T follicular helper cell (primary cell): Measurements from ENCODE around the gene SIN3B.

Experiments used
- DNase-seq: peaks from one replicate; pipeline ENCODE4 v3.0.0-alpha.2; 2020; ENCODE audit warnings: low read depth

SIN3B gene

DNA sequence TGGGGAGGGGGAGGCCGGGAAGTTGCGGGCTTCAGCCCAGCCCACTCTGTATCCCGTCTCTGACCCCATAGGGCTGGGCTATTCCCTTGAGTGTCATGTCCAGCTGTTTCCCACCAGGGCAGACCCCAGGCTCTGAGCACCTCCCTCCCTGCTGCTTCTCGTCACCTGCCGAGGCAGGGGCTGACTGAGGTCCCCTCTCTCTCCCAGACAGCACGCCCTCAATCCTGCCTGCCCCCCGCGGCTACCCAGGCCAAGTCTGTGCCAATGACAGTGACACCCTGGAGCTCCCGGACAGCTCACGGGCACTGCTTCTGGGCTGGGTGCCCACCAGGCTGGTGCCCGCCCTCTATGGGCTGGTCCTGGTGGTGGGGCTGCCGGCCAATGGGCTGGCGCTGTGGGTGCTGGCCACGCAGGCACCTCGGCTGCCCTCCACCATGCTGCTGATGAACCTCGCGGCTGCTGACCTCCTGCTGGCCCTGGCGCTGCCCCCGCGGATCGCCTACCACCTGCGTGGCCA lies 60.2 kb downstream of the SIN3B start:
- DNase-seq: no peak

DNA sequence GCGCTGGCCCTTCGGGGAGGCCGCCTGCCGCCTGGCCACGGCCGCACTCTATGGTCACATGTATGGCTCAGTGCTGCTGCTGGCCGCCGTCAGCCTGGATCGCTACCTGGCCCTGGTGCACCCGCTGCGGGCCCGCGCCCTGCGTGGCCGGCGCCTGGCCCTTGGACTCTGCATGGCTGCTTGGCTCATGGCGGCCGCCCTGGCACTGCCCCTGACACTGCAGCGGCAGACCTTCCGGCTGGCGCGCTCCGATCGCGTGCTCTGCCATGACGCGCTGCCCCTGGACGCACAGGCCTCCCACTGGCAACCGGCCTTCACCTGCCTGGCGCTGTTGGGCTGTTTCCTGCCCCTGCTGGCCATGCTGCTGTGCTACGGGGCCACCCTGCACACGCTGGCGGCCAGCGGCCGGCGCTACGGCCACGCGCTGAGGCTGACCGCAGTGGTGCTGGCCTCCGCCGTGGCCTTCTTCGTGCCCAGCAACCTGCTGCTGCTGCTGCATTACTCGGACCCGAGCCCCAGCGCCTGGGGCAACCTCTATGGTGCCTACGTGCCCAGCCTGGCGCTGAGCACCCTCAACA lies 60.8 kb downstream of the SIN3B start:
- no peak for DNase-seq

GRCh38 chr19:16890461-16891184 lies 61.4 kb downstream of the SIN3B start:
- DNase-seq: no peak

DNA sequence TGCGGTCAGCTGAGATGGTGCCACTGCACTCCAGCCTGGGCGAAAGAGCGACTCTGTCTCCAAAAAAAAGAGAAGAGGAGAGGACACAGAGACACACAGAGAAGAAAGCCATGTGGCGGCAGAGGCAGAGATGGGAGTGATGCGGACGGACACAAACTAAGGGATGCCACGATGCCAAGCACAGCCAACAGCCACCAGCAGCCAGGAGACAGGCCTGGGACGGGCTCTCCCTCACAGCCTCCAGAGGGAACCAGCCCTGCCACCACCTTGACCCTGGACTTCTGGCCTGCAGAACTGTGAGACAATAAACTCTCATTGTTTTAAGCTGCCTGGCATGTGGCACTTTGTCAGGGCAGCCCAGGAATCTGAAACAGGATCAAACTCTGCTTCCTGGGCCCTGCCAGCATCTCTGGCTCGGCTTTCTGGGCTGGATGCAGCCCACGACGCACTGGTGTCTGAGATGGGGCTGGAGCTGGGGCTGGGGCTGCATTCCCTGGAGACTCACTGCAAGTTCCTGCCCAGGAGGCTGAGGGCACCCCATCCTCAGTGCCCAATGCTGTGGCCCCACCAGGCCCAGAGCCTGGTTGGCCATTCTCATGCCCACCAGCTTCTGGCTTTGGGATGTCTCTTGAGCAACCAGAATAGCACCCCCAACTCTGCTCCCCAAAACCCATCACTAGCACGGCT lies 62.6 kb downstream of the SIN3B start:
- no peak for DNase-seq

DNA sequence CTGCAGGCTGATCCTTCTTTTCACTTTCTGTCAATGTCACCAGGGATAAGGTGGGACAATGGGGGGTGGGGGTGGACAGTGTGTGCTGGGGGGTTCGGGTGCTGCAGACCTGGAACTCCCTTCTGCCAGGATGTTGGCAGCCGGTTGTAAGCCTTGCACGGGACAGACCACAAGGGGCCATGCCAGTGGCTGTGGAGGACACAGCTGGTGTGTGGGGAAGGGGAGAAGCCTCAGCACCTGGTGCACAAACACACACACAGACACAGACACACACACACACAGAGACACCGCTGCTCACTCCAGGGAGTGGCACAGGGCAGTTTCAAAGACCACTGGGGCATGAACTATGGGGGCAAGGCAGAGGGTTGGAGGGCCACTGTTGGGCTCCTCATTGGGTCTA lies 63.2 kb downstream of the SIN3B start:
- no peak for DNase-seq

DNA sequence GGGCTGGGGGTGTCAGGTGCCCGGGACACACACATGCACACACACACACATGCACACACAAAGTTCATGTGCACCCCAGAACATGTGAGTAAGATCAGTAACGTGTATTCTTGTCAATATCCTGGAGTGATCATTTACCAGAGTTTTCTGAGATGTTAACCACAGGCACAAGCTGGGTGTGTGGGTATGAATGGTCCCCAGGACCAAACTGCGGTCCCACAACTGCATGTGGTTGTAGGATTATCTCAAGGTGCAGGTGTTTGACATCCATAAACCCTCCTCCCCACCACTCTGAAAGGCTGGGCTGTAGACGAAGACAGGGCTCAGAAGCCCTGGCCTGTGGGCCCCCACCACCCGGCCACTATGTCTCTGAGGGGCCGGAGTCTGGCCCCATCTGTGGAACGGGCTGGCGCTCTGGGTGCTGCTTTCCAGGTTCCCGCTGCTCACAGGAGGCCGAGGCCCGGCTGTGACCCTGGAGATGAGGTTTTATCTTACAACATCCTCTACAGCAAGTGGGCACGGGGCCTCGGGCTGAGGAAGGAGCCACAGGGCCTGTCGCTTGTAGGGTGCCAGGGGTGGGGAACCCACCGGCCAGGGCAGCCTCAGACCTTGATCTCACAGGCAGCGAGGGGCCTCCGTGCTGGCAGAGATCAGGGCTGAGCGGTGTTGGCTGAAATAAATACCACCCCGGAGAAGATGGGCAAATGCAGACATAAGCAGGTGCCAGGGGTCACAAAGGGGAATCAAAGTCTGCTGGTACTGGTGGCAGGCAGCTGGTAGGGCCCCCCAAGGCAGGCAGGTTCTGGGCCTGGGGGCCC lies 63.9 kb downstream of the SIN3B start:
- no peak for DNase-seq

DNA sequence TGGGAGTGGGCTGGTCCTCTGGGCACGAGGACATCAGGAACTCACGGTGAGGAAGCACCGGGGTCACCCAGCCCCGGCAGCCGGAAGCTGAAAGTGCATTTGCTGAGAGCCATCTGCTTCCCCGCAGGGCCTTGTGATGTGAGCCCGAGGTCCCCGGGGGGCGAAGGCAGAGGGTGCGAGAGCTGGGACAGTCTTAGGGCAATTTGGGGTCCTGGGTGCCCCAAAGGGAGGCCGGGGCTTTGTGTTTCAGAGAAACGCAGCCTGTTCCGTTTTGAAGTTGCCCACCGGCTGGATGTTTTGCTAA lies 64.4 kb downstream of the SIN3B start:
- DNase-seq: no peak

DNA sequence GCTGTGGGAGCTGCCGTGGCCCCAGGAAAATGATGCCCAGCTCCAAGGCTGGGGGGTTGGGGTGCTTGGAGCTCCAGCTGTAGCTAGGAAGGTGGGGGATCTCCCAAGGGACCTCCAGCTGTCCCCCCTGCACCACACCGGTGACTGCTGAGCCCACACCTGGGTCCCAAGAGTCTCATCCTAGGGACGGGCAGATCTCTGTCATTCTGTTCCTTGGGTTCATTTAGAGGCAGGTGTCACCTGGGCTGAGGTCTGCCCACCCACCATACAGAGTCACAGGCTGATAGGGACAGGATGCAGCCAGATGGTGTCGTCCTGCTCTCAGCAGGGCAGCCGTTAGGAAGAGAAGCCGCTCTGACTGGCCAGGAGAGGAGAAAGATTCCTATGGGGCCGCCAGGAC lies 64.9 kb downstream of the SIN3B start:
- no peak for DNase-seq

- DNase-seq: no peak
These were observed 66.4 kb downstream of the SIN3B start for GRCh38 chr19:16895467-16896145.

- DNase-seq: no peak
These were observed 67.2 kb downstream of the SIN3B start for GRCh38 chr19:16896146-16897028.

DNA sequence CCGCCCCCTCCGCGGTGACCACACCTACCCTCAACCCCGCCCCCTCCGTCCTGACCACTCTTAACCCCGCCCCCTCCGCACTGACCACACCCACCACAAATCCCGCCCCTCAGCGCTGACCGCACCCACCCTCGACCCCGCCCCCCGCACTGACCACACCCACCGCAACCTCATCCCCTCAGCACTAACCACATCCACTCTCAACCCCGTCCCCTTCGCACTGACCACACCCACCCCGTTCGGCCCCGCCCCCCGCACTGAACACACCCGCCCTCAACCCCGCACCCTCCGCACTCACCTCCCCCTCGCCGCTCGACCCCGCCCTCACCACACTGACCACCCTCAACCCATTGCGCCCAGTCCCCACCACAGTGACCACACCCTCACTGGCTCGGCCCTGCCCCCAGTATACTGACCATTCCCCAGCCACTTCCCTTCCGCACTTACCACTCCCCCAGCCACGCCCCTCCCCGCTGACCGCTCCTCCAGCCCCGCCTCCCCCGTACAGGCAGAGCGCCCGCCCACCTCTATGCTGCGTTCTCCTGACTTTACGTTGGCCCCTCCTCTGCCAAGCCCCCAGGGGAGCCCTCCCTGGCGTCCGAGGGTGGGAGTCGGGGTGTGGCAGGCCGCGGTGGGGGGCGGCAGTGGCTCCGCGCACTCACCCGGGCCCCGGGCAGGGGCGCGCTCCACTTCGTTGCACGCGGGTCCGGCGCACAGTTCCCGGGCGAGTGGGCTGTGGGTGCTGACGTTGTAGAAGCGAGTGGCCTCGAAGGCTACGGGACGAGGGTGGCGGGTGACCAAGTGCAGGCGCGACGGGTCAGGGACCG lies 68.0 kb downstream of the SIN3B start:
- DNase-seq: peak; percentile 24

DNA sequence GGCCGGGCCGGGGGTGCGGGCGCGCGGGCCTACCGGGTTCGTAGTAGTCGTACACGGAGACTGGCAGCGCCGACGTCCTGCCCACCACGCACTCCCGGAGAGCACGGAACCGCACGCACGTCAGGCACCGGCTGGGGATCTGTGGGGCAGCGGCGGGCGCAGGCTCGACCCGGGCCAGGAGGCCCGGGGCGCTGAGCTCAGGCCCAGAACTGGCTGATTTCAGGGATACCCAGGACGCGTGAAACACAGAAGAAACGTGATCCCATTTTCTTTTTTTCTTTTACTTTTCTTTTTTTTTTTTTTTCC lies 68.6 kb downstream of the SIN3B start:
- no peak for DNase-seq

GRCh38 chr19:16898361-16899015 lies 69.3 kb downstream of the SIN3B start:
- no peak for DNase-seq

GRCh38 chr19:16899566-16900075 lies 70.4 kb downstream of the SIN3B start:
- no peak for DNase-seq

DNA sequence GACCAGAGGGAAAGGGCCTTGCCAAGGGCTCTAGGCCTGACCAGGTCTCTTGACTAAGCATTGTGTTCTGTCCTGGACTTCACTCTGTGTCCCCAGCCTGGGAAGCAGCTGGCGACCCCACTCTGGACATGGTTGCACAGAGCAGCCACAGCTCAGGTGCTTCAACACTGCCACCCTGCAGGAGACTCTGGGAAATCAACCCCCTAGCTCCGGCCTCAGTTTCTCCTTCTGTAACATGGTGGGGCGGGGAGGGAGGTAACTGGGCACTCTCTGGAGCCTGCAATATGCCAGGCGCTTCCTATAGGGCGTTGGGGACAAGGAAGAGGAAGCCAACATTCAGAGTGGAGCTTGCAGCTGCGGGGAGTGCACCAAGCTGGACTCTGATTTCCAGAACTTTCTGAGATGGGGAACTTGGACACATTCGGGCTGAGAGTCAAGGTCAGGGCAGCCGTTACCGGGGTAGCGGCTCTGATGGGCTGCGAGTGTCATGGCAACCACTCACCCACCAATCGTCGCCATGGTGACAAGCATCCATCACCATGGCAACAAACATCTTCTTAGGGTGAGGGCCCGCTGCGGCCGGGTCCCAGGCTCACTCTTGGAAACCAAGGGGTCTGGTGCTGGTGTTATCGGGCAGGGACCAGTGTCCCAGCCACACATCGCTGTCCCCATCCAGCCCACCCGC lies 72.4 kb downstream of the SIN3B start:
- no peak for DNase-seq

DNA sequence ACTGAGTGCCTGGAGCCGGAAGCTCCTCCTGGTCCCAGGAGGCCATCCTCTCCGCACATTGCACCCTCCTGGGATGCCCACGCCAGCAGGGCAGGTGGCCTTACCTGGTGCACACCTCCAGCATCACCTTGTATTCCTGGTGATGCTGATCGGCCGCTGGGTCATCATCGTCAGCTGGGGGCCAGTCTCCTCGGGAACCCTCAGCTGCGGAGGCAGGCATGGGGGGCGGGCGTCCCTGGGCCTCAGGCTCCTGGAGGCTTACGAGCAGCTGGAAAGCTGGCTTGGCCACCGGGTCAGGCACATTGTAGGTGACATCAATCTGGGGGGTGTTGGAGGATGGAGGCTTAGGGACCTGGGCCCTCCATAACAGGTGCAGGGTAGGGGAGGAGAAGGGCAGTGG lies 73.3 kb downstream of the SIN3B start:
- DNase-seq: no peak

GRCh38 chr19:16903347-16903746 lies 74.1 kb downstream of the SIN3B start:
- no peak for DNase-seq

DNA sequence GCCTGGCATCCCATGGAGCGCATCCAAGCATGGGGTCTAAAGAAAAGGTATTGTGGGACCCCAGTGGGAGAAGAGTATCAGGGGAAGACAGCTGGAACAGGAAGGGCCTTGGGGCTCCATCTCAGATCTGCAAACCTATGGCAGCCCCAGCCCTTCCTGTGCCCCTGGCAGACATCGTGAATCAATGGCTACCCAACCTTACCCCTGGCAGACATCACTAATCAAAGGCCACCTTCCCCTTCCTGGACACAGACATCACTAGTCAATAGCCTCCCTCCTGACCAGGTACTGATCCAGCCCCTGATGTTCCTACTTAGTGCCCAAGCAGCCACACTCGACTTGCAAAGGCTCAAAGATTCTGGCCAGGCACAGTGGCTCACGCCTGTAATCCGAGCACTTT lies 75.4 kb downstream of the SIN3B start:
- DNase-seq: no peak

GRCh38 chr19:16908759-16909158 lies 79.6 kb downstream of the SIN3B start:
- no peak for DNase-seq
